ENCODE data around the gene PADI4.

PADI4 gene

DNA sequence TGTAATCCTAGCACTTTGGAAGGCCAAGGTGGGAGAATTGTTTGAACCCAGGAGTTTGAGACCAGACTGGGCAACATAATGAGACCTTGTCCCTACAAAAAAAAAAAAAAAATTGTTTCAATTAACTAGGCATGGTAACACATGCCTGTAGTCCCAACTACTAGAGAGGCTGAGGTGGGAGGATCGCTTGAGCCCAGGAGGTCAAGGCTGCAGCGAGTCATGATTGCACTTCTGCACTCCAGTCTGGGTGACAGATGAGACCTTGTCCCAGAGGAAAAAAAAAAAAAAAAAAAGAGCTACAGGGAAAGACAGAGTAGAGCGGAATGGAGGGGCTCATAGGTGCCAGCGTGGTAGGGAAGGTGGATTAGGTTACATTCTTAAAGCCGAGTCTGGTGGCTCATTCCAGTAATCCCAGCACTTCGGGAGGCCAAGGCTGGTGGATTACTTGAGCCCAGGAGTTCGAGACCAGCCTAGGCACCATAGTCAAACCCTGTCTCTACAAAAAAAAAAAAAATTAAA is 43.0 kb downstream of the PADI4 start:
- TF ChIP-seq POU2F2 (IDR thresholded peaks at IDR 0.05; ENCODE audit: low read depth, low read length): no peak
- TF ChIP-seq TAF1 (IDR thresholded peaks at IDR 0.05; ENCODE audit: low read depth, low read length): no peak
- no peak for TF ChIP-seq PAX5 (IDR thresholded peaks at IDR 0.05; ENCODE audit: insufficient read depth, low read length, severe bottlenecking)
- TF ChIP-seq POLR2A (IDR thresholded peaks at IDR 0.05; ENCODE audit: low read depth, low read length): no peak
- TF ChIP-seq SPI1 (IDR thresholded peaks at IDR 0.05; ENCODE audit: low read depth, low read length): no peak
- TF ChIP-seq POLR2AphosphoS5 (IDR thresholded peaks at IDR 0.05; ENCODE audit: low read depth, low read length): no peak
- no peak for DNase-seq (ENCODE audit: insufficient read length, low spot score)
- no peak for FAIRE-seq

DNA sequence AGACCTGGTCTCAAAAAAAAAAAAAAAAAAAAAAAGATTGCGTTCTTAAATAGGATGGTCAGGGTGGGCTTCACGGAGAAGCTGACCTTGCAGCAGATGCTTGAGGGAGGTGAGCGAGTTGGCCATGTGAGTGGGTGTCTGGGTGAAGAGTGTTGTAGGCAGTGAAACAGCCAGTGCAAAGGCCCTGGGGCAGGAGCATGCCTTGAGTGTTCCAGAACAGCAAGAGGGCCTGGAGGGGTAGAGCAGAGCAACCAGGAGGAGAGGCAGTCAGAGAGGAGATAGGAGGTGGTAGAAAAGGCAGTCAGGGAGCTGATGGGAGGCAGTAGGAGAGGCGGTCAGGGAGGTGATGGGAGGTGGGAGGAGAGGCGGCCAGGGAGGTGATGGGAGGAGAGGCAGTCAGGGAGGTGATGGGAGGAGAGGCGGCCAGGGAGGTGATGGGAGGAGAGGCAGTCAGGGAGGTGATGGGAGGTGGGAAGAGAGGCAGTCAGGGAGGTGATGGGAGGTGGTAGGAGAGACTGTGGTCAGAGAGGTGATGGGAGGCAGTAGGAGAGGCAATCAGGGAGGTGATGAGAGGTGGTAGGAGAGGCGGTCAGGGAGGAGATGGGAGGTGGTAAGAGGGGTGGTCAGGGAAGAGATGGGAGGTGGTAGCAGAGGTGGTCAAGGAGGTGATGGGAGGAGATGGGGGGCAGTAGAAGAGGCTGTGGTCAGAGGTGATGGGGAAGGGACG is 43.8 kb downstream of the PADI4 start:
- FAIRE-seq: no peak
- no peak for TF ChIP-seq SPI1 (IDR thresholded peaks at IDR 0.05; ENCODE audit: low read depth, low read length)
- DNase-seq (ENCODE audit: insufficient read length, low spot score): no peak

DNA sequence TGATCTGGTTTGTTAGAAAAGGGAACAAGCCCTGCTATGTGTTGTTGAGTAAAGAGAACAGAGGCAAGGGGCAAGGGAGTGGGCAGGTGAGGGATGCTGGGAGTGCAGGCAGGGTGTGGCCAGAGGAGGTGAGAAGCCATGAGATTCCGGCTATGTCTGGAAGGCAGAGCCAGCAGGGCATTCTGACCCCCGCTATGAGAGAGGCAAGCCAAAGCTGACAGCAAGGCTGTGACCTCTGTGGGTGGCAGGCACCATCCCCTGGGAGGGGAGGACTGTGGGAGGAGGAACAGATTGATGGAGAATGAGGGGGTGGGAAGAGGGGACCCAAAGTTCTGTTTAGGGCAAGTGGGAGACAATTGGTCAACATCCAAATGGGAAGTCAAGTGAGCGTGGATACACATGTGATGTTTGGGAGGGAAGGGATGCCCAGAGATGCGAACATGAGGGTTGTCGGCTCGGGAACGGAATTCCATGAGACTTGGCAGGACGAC is 44.5 kb downstream of the PADI4 start:
- FAIRE-seq: no peak
- no peak for DNase-seq (ENCODE audit: insufficient read length, low spot score)
- TF ChIP-seq PAX5 (IDR thresholded peaks at IDR 0.05; ENCODE audit: insufficient read depth, low read length, severe bottlenecking) (no peak), SPI1 (IDR thresholded peaks at IDR 0.05; ENCODE audit: low read depth, low read length) (no peak), POLR2AphosphoS5 (IDR thresholded peaks at IDR 0.05; ENCODE audit: low read depth, low read length) (no peak), TAF1 (IDR thresholded peaks at IDR 0.05; ENCODE audit: low read depth, low read length) (no peak), POU2F2 (IDR thresholded peaks at IDR 0.05; ENCODE audit: low read depth, low read length) (no peak), POLR2A (IDR thresholded peaks at IDR 0.05; ENCODE audit: low read depth, low read length) (no peak)

DNA sequence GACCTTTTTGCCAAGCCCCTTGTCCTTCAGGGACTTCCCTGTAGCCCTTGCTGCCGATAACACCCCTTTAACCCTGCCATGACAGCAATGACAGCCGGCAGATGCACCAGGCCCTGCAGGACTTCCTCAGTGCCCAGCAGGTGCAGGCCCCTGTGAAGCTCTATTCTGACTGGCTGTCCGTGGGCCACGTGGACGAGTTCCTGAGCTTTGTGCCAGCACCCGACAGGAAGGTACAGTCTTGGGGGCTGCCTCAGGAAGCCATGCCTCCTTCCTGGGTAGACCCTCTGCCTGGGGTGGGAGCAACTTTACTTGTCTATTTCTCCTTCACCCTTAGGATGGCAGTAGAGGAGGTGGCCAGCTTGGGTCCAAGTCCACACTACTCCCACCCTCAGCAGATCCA is 47.9 kb downstream of the PADI4 start:
- no peak for TF ChIP-seq TAF1 (IDR thresholded peaks at IDR 0.05; ENCODE audit: low read depth, low read length)
- no peak for TF ChIP-seq SPI1 (IDR thresholded peaks at IDR 0.05; ENCODE audit: low read depth, low read length)
- TF ChIP-seq POLR2A (IDR thresholded peaks at IDR 0.05; ENCODE audit: low read depth, low read length): no peak
- no peak for TF ChIP-seq POLR2AphosphoS5 (IDR thresholded peaks at IDR 0.05; ENCODE audit: low read depth, low read length)
- TF ChIP-seq POU2F2 (IDR thresholded peaks at IDR 0.05; ENCODE audit: low read depth, low read length): no peak
- no peak for TF ChIP-seq PAX5 (IDR thresholded peaks at IDR 0.05; ENCODE audit: insufficient read depth, low read length, severe bottlenecking)
- DNase-seq (ENCODE audit: insufficient read length, low spot score) (no peak), FAIRE-seq (no peak)

DNA sequence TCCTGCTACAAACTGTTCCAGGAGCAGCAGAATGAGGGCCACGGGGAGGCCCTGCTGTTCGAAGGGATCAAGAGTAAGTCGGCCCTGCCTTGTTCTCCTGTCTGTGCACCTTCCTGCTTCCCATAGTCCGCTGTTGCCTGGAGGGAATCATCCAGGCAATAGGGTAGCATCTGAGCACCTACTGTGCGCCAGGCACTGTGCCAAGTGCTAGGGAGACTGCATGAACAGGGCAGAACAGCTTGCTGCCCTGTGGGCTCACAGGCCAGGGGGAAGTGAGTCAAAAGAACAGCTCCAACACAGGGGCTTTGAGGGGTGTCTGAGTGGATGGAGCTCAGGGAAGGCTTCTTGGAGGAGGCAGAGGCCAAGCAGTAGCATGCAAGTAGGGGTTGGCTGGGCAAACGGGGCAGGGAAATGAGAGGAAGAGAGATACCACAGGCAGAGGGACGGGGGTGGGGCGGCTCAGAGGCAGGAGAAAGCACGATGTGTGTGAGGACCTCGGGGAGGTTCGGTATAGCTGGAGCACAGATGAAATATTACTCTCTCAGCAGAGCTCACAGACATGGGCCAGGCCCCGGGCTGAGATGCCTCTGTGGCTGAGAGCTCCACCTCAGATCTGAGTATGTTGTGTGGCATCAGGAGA is 48.5 kb downstream of the PADI4 start:
- FAIRE-seq (no peak), DNase-seq (ENCODE audit: insufficient read length, low spot score) (no peak)
- TF ChIP-seq POU2F2 (IDR thresholded peaks at IDR 0.05; ENCODE audit: low read depth, low read length) (no peak), POLR2AphosphoS5 (IDR thresholded peaks at IDR 0.05; ENCODE audit: low read depth, low read length) (no peak), PAX5 (IDR thresholded peaks at IDR 0.05; ENCODE audit: insufficient read depth, low read length, severe bottlenecking) (no peak), TAF1 (IDR thresholded peaks at IDR 0.05; ENCODE audit: low read depth, low read length) (no peak), SPI1 (IDR thresholded peaks at IDR 0.05; ENCODE audit: low read depth, low read length) (no peak)

DNA sequence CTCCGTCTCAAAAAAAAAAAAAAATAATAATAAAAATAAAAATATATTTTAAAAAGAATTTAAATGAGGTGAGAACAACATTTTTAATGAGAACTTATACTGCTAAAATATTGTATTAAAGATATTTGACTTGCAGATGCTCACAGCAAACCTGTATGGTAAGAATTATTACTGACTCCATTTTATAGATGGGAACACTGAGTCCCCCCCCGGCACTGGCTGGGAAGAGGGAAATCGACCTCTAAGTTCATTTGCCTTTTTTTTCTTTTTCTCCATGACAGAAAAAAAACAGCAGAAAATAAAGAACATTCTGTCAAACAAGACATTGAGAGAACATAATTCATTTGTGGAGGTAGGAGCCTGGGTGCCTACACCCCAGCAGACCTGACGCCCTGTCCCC is 50.6 kb downstream of the PADI4 start:
- TF ChIP-seq POU2F2 (IDR thresholded peaks at IDR 0.05; ENCODE audit: low read depth, low read length) (no peak), POLR2A (IDR thresholded peaks at IDR 0.05; ENCODE audit: low read depth, low read length) (no peak), TAF1 (IDR thresholded peaks at IDR 0.05; ENCODE audit: low read depth, low read length) (no peak), POLR2AphosphoS5 (IDR thresholded peaks at IDR 0.05; ENCODE audit: low read depth, low read length) (no peak), SPI1 (IDR thresholded peaks at IDR 0.05; ENCODE audit: low read depth, low read length) (no peak), PAX5 (IDR thresholded peaks at IDR 0.05; ENCODE audit: insufficient read depth, low read length, severe bottlenecking) (no peak)
- FAIRE-seq: no peak
- DNase-seq (ENCODE audit: insufficient read length, low spot score): no peak

DNA sequence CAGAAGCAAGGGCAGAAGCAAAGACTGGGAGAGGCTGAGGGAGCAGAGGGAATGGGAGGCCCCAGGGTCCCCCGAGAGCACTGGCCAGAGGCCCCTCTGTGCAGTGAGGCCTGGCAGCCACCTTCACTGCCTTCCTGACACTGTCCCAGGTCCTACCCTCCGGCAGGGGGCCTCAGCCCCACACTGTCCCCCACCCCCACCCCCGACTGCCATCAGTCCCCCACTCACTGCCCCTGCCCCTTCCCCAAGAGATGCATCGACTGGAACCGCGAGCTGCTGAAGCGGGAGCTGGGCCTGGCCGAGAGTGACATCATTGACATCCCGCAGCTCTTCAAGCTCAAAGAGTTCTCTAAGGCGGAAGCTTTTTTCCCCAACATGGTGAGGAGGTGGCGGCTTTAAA is 51.0 kb downstream of the PADI4 start:
- no peak for FAIRE-seq

DNA sequence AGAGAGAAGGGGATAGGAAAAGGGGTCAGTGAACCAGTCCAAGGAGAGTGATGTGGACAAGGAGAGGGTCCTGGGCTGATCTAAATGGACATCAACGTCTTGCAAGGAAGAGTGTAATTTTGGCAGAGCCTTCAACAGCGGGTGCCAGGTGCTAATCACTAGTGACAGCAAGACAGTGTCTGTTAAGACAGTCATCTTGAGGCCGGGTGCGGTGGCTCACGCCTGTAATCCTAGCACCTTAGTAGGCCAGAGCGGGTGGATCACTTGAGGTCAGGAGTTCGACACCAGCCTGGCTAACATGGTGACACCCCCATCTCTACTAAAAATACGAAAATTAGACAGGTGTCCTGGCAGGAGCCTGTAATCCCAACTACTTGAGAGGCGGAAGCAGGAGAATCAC is 51.8 kb downstream of the PADI4 start:
- DNase-seq (ENCODE audit: insufficient read length, low spot score) (no peak), FAIRE-seq (no peak)
- TF ChIP-seq POLR2AphosphoS5 (IDR thresholded peaks at IDR 0.05; ENCODE audit: low read depth, low read length) (no peak), SPI1 (IDR thresholded peaks at IDR 0.05; ENCODE audit: low read depth, low read length) (no peak), PAX5 (IDR thresholded peaks at IDR 0.05; ENCODE audit: insufficient read depth, low read length, severe bottlenecking) (no peak), TAF1 (IDR thresholded peaks at IDR 0.05; ENCODE audit: low read depth, low read length) (no peak), POU2F2 (IDR thresholded peaks at IDR 0.05; ENCODE audit: low read depth, low read length) (no peak), POLR2A (IDR thresholded peaks at IDR 0.05; ENCODE audit: low read depth, low read length) (no peak)

More for the DNA sequence above, 51.0 kb downstream of the PADI4 start:
- TF ChIP-seq SPI1 (IDR thresholded peaks at IDR 0.05; ENCODE audit: low read depth, low read length) (no peak), POU2F2 (IDR thresholded peaks at IDR 0.05; ENCODE audit: low read depth, low read length) (no peak)
- no peak for DNase-seq (ENCODE audit: insufficient read length, low spot score)

DNA sequence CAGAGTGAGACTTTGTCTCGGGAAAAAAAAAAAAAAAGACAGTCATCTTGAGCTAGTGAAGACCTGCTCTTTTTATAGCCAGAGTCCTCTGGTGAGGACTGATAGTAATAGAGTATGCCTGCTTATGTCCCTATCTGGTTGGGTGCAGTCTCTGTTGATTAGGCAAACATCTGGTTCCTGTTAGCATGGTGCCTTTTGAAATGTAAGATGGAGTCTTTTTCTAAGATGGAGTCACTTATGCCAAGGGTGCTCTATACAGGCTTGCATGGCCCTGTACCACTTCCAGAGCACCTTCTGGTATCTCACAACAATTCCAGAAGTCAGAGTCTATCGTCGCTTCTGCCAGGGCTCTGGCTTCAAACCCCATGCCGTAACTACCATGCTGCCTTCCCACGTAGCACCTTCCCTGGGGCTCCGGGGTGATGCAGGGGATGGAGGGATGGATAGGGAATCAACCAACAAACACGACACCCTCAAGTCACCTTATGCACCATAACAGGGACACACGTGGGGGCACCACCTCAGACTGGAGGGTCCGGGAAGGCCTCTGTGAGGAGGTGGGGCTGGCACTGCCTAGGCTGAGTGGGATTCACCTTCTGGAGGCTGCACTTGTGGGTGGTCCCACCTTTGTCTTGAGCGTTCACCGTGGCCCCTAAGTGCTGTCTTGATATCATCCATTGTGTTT is 52.4 kb downstream of the PADI4 start:
- TF ChIP-seq SPI1 (IDR thresholded peaks at IDR 0.05; ENCODE audit: low read depth, low read length) (no peak), POLR2A (IDR thresholded peaks at IDR 0.05; ENCODE audit: low read depth, low read length) (no peak), TAF1 (IDR thresholded peaks at IDR 0.05; ENCODE audit: low read depth, low read length) (no peak), POLR2AphosphoS5 (IDR thresholded peaks at IDR 0.05; ENCODE audit: low read depth, low read length) (no peak), PAX5 (IDR thresholded peaks at IDR 0.05; ENCODE audit: insufficient read depth, low read length, severe bottlenecking) (no peak), POU2F2 (IDR thresholded peaks at IDR 0.05; ENCODE audit: low read depth, low read length) (no peak)
- no peak for DNase-seq (ENCODE audit: insufficient read length, low spot score)
- FAIRE-seq: no peak

Measured in GM12891 (cell line).